Stimulated activated CD8-positive, alpha-beta memory T cell treated with anti-CD3 and anti-CD28 coated beads, Interleukin-15, amount 100 ng/mL, for 24 hours (primary cell): ENCODE data around the gene OGG1.

ENCODE experiments used
- DNase-seq: peaks from one replicate; pipeline ENCODE4 v3.0.0-alpha.2; 2020; ENCODE audit warnings: low read depth

OGG1 gene

DNA sequence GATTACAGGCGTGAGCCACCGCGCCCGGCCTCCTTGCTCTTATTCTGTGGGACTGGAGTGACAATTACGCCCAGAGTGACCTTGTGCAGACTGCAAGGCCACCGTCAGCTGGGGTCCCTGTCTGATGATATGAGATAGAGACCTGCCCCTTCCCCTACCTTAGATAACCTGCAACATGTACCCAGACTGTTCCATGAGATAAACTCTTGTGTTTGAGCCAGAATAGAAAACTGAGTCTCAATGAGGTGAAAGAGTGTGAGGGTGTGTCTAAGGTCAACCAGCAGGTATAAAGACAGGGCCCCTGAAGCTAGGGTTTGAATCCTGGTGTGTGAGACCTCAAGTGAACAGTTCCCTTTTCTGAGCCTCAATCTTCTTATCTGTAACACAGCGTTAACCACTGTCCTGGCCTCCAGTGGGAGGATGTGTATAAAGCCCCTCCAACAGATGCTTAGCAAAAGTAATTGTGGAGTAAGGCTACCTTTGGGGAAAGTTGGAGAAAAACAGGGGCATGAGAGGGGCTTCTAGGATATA is 36.5 kb downstream of the OGG1 start:
- no peak for DNase-seq

DNA sequence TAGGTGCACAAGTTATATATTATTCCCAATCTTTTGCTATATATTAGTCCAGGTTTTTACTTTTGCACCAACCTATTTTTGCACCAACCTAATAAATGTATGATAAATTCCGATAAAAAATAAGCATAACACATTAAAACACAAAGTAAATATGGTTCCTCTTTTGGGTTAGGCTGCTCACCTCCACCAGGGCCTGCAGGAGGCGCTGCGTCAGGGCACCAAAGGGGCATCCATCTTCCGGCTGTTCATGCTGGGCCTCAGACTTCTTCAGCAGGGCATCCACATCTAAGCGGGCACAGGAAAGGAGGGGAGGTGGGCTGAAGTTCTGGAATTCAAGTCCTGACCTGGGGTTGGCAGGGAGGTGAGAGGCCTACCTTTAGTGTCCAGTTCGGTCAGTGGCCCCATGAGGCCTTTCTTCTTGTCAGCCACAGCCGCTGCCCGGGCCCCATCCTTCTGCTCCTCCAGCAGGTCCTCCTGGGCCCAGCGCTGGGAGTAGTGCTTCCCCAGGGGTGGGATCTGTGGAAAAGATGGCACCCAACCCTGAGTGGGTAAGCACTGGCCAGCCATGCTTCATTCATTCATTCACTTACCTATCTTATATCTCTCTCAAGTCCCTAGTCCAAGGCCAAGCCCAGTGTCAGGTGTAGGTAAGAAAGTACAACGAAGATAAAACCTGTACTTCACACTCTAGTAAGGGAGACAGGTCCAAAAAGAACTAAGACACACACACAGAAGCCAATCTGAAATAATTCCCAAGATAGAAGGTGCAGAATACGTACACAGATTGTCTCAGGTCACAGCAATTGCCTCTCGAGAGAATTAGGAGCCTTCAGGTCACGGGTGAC is 37.3 kb downstream of the OGG1 start:
- DNase-seq = no peak

DNA sequence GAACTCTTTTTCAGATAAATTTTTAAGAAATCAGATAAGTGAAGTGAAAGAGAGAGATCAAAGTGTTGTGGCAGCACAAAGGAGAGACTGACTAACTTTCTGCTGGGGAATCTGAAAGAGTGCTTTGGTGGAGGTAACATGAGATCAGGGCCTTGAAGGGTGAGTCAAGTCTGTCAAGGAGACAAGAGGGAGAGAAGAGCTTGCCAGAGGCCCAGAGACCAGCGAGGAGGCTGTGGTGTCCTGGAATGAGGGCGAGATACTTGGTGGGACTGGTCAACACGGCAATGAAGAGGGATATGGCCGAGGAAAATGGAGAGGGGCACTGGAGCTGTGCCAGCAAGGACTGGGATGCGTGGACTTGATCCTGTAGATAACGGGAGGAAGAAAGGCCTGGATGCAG is 38.0 kb downstream of the OGG1 start:
- DNase-seq = no peak

DNA sequence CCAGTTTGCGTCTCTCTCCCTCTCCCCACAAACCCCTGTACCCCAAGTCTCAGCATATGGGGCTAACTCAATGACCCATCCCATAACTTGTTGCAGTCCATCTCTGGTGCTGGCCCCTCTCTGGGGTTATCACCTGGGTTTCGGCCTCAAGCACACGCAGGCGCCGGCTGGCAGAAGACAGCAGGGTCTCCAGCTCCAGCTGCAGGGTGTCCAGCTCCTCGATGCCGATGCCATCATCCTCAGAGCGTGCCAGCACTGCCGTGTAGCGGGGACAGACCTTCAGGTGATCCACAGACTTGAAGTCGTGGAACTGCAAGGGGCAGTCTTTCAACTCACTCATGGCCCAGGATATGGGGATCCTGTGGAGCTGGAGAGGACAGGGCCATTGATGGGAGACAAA is 41.4 kb downstream of the OGG1 start:
- no peak for DNase-seq

DNA sequence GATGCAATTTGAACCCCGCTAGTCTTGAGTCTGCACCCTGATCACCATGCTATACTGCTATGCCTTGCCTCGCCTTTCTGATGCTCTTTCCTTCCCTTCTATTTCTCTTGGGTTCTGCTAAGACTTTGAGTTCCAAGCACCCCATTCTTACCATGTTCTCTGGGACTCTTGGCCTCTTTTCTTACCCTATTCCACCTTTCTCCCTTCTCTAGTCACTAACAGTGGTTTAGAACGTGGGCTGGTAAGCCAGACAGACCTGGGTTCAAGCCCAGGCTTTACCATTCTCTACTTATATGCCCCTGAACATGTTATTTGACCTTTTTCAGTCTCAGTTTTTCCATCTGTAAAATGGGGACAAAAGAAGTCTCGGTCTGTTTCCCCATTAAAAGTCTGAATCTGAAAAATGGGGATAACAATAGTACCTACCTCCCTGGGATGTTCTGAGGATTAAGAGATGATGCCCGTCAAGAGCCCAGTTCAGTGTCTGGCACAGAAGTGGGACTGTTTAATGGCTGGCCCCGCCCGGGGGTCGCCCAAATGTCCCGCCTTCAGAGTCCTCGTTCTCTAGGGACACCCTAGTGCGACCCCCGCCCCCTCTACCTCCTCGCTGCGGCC is 42.1 kb downstream of the OGG1 start:
- DNase-seq = no peak

DNA sequence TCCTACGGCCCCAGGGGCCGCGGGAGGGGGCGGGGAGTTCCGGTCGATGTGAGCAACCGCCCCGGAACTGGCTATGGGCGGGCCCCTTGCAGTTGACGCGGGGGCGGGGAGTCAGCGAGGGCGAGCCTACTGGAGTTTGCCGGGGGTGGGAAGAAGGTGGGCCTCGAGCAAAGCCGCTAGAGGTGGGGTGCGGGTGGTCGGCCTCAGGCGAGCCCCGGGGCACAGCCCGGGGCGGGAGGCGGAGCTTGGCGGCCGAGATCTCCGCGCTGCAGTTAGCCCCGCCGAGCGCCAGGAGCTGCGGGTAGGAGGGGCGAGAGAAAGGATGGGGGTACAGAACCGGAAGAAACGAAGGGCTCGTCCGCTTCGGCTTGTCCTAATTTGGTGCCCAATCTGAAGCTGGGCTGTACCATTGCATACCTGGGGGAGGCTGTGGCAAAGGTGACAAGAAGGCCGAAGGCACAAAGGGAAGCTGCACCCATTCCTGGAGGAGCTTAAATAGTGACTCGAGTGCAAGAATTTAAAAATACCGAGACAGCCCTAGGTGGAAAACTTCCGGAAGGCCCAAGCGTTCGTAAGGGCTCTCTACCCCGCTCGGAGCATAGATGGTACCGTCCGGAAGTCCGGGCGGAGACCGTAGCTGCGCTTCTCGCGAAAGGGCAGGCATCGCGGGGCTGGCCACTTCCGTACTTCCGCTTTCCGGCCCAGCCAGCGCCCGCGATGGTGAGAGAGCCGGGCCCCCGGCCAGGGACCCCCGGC is 42.8 kb downstream of the OGG1 start, which contains the start of the genes ARPC4 and TADA3:
Gene ARPC4, plus strand, starts transcription at position 678 of the 756 bp plus-strand sequence. Its CDS starts 40 bp downstream, at position 718.
Gene TADA3, minus strand, starts transcription at position 69 of the 756 bp plus-strand sequence. CDS start 1,007 bp downstream, outside the sequence.
- peak; percentile 78 for DNase-seq

DNA sequence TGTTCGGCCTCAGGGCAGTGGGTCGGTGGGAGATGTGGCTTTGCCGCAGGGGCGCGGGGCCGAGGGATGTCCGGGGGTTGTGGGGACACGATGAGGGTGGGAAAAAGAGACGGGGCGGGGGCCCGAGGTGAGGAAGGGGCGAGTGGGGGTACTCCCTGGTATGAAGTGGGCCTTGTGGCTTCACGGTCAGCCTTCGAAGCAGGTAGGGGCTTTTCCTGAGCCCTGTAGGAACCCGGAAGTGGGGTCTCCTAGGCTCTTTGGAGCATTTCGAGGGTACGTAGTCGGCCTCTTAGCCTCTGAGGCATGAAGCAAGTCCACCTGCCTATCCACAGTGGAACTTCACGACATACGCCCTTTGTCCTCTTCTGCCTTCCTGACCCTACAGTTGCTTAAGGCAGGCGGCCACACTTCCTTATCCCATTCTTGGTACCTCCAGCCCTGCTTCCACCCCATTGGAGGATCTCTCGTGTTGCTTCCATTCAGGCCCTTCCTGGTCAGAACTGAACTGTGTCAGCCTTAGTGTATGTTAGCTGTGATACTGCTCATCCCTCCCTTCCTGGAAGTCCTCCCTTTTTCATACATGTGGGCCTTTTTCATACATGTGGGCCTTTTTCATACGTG is 43.5 kb downstream of the OGG1 start:
- no peak for DNase-seq

DNA sequence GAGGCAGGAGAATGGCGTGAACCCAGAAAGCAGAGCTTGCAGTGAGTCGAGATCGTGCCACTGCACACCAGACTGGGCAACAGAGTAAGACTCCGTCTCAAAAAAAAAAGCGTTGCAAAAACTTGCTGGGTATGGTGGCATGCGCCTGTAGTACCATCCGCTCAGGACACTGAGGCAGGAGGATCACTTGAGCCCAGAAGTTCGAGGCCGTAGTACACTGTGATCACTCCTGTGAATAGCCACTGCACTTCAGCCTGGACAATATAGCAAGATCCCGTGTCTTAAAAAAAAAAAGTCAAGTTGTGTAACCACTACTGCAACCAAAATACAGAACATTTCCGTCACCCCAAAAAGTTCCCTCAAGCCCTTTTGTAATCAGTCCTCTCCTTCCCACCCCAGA is 44.6 kb downstream of the OGG1 start:
- DNase-seq = no peak

DNA sequence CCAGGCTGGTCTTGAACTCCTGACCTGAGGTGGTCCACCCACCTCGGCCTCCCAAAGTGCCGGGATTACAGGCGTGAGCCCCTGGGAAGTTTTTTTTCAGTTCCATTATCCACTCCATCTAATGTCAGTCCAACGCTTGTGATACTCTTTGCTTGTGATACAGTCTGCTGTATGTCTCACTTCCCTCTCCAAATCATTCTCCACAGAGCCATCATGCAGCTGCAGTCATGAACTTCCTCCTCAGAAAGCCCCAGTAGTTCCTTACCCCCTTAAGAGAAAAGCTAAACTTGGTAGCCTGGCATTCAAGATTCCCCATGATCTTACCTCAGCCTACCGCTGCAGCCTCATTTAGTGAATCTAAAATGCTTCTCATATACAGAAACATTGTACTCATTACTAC is 45.5 kb downstream of the OGG1 start:
- DNase-seq = no peak

DNA sequence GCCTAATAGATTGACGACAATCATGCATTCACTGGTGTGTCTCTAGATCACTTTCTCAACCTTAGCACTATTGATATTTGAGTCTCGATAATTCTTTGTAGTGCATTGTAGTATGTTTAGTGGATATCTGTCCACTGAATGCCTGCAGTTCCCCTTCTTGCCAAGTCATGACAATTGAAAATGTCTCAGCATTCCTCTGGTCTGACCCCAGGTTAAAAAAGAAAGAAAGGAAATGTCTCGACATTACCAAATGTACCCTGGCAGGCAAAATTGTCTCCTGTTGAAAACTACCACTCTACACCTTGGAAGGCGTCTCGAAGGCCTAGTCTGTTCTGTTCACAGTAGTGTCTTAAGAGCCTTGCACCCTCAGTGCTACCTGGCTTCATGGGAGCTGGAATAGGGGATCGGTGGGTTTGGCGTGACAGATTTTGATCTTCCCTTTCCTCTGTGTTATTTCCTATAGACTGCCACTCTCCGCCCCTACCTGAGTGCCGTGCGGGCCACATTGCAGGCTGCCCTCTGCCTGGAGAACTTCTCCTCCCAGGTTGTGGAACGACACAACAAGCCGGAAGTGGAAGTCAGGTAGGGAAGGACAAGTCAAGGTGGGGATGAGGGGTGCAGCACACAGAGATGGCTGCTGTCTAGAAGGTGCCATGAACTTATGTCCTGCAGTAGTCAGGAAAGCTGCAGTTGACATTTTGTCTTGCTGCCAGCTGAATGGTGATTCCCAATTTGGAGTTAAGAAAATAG is 47.6 kb downstream of the OGG1 start:
- no peak for DNase-seq

DNA sequence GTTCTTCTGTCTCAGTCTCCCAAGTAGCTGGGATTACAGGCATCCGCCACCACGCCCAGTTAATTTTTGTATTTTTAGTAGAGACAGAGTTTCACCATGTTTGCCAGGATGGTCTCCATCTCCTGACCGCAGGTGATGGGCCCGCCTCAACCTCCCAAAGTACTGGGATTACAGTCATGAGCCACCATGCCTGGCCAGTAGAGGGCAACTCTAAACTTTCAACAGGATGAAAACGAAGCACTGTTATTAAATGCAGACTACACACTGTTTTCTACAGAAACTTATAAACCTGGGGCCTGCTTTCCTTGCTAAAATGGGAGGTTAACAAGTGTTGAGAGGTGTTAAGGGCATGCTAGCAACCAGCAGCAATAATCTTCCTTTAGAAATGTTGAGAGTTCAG is 50.8 kb downstream of the OGG1 start:
- DNase-seq = no peak

DNA sequence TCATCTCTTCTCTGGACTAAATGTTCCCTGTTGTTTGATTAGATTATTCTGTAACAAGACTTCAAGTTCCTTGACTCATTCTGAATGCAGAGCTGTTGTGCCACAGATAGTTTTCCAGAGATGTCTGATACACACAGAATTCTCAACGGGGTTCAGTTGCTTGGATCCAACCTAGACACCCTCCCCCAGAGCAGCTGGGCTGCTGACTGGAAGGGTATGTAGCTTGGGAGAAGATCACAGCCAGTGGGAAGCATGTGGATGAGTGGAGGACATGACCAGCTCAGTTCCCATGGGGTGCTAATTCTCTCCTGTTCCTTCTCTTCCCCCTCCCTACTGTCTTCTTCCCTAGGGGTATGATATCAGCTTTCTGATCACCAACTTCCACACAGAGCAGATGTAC is 53.7 kb downstream of the OGG1 start:
- DNase-seq = no peak

DNA sequence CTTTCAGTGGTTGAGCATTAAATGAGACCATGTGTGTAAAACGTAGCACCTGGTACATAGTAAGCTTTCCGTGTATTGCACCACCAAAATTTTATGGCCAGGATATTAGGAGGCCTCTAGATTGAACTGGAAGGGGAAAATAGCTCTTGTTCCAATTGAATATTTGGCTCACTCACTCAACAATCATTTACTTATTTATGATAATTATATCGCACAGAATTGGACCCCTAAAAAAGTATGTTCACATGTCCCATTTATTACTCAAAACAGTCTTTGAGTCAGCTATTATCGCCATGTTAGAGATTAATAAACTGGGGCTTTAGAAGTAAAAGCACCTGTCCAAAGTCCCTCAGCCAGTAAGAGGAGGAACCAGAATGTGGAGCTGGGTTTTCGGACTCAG is 55.2 kb downstream of the OGG1 start:
- DNase-seq = no peak

DNA sequence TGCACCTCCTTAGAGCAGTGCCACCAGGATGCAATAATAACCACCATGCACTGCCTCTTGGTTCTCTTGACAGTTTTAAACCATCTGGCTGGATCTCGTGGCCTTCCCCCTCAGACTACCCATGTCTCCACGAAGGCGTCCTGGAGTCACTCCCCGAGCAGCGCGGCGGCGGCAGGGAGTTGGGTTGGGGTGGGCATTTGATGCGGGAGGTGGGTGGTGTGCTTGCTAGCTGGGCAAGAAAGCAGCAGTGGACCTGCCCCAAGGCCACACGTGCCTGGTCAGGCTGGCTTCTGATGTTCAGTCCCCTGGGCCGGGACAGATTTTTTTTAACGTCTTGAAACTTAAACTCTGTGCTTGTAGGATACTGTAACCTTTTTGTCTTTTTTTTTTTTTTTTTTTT is 56.4 kb downstream of the OGG1 start:
- no peak for DNase-seq
